M059J (cell line): ENCODE measurements around the gene CDRT4. TPM values are rescaled to one million over a fixed set of nuclear protein-coding genes. Genes with fewer than 3 reads are reported as not detected.

ENCODE experiments used
- DNase-seq: peaks from one replicate; pipeline ENCODE4 v3.0.0-alpha.2; 2012; ENCODE audit warnings: low read depth
- total RNA-seq: library from RNA; depleted of rRNA; stranded (reverse); fragments of >200 nt; shearing (Covaris generic); gene quantifications from 2 replicates; pipeline ENCODE4 v1.2.3, GENCODE V29; 2014

Gene CDRT4
- total RNA-seq, 1 experiment from 2014 or later: 0.59 TPM

DNA sequence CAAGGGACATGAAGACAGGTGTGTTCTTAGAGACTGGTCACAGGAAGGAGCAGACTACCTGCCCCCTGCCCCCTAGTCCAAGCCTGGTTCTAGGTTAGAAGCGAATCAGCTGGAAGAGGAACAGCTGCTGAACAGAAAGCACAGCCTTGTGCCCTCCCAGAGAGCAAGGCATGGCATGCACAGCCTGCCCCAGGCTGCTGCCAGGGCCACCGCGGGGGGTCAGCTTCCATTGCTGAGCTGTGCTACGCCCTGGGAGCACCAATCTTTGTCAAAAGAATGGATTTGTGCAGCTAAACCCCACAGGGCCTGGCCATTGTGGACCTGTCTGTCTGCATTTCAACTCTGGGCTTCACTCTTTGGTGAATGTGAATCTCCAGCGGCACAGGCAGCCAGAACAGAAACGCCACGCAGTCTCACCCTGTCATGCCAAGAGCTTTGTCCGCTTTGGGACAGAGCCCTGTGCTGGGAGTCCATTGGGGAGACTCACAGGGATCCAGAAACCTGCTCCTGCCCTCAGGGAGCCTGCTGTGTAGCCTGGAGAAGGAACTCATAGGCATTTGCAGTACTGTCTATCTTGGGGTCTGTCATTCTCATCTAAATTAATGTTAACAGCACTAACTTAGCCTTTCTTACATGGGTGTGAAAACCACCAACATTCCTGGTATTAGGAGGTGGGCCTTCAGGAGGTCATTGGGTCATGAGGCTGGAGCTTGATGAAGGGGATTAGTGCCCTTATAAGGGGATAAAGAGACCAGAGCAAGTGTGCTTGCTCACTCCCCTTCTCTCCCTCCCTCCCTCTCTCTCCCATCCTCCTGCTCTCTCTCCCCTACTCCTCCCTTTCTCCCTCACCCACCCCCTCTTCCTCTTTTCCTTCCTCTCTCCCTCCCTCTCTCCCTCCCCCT is 25.6 kb upstream of the CDRT4 start:
- DNase-seq: no peak

- DNase-seq: no peak
Observed at GRCh38 chr17:15492186-15492585, 24.8 kb upstream of the CDRT4 start.

GRCh38 chr17:15490634-15491261 is 23.3 kb upstream of the CDRT4 start:
- peak; percentile 91 for DNase-seq

DNA sequence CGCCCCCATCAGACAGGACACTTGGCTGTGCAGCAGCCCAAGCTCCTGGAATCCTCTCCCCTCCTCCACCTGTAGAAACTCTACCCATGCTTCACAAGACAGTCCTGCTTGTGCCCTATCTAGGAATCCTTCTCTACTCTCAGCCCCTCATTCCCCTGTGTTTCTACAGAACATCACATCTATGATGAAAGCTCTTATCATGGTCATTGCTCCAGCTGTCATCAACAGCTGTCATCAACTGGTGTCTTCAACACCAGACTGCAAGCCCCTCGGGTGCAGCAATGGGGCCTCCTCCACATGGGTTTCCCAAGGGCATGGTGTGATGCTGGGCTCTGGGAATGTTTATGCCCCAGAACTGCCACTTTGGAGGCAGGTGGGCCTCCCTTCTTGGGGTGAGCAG is 21.1 kb upstream of the CDRT4 start:
- DNase-seq: no peak

DNA sequence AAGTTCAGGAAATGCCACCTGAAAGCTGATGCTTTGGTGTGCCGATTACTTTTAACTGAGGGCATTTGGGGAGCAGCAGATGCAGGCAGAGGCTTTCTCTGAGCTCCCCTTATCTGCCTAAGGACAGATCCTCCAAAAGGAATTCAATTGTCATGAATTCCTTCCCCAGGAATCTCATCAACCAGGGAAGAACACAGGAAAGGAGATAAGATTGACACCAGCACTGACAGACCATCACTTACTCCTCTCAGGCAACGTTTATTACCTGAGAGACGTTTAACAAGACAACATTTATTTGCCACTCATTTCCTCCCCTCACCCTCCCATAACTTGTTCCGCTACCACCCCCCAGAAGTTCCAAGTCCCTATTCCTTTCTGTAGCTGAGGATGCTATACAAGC is 17.6 kb upstream of the CDRT4 start:
- no peak for DNase-seq

GRCh38 chr17:15483431-15483830 is 16.0 kb upstream of the CDRT4 start:
- no peak for DNase-seq

- DNase-seq: no peak
Observed at GRCh38 chr17:15482476-15482875, 15.1 kb upstream of the CDRT4 start.

DNA sequence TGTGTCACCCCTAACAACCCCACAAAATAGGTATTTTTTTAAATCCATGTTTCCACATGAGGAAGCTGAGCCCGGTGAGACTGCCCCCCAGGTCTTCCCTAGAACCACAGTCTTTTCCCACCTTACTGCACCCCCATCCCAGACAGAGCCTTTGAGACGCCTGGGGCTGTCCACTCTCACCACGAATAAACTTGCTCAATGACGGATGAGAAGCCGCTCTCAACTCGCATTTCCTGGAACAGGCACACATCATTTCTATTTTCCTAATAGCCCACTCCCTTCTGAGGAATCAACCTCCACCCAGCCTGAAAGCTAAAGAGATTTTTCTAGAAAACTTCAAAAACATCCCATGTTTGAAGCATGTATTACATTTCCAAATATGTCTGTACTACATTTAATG is 14.1 kb upstream of the CDRT4 start:
- DNase-seq: no peak

DNA sequence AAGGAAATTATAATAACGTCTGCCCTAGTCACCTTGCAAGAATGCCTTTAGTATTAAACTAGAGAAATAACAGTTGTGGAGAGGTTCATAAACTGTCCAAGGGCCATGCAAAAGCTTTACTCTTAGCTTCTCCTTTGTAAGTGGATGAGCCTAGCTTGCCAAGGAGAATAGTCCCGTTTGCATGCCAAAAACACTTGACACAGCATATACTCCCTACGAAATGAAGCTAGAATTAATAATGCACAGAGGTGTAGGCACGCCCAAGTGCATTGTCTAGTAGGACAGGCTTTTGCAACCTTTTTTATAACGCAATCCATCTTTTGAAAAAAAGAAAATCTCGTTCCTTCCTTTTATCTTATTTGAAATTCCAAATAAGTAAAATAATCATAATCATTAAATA is 12.8 kb upstream of the CDRT4 start:
- DNase-seq: no peak

GRCh38 chr17:15479703-15480102 is 12.3 kb upstream of the CDRT4 start:
- peak; percentile 71 for DNase-seq

GRCh38 chr17:15478845-15479244 is 11.4 kb upstream of the CDRT4 start:
- DNase-seq: no peak

GRCh38 chr17:15475631-15476354 is 8.4 kb upstream of the CDRT4 start:
- DNase-seq: no peak

- no peak for DNase-seq
Observed at GRCh38 chr17:15472891-15473290, 5.5 kb upstream of the CDRT4 start.

- DNase-seq: no peak
Observed at GRCh38 chr17:15470536-15470935, 3.1 kb upstream of the CDRT4 start.

- peak; percentile 79 for DNase-seq
Observed at GRCh38 chr17:15469260-15469659, 1.8 kb upstream of the CDRT4 start.

DNA sequence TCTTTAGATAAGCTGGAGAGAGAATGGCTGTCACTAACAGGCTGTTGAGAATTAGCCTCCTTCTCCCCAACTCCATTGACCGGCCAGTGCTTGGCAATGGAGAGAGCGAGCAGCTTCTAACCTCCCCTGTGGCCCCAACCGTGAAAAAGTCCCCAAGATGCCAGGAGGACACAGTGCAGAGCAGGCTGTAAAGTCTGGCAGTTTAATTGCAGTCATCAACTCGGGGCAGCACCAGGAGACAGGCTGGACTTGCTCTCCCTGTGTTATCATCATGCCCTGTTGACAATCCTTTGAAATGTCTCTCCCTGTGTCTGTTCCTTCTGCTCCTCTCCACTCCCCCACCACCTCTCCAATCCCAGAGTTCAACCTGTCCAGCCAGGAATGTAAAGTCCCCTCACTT is 705 bp upstream of the CDRT4 start:
- no peak for DNase-seq

DNA sequence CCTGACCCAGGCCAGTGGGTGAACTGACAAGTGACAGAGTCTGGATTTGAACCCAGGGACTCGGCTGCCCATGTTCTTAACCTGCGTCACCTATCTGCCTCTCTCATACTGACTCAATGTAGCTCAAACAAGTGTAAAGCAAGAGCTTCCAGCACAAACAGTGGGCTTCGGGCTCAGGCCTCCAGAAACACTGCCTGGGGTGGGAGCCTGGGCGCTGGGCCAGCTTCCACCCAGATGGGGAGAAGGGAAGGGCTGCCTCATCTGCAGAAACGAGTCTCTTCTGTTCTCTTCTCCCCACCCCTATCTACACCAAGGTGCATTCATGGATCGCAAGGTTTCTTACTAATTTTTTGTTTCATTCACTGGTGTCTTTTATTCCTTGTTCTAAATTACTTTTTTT is 1.3 kb downstream of the CDRT4 start:
- no peak for DNase-seq

DNA sequence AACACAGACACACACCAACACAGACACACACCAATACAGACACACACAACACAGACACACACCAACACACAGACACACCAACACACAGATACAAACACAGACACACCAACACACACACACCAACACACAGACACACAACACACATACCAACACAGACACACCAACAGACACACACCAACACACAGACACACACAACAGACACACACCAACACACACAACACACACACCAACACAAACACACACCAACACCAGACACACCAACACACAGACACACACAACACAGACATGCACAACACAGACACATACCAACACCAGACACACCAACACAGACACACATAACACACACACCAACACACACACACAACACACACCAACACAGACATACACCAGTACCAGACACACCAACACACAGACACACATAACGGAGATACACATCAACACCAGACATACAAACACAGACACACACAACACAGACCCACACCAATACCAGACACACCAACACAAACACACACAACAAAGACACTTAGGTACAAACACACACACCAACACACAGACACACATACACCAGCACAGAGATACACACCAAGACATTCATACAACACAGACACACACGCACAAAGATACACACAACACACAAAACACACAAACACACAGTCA is 2.2 kb downstream of the CDRT4 start:
- no peak for DNase-seq

DNA sequence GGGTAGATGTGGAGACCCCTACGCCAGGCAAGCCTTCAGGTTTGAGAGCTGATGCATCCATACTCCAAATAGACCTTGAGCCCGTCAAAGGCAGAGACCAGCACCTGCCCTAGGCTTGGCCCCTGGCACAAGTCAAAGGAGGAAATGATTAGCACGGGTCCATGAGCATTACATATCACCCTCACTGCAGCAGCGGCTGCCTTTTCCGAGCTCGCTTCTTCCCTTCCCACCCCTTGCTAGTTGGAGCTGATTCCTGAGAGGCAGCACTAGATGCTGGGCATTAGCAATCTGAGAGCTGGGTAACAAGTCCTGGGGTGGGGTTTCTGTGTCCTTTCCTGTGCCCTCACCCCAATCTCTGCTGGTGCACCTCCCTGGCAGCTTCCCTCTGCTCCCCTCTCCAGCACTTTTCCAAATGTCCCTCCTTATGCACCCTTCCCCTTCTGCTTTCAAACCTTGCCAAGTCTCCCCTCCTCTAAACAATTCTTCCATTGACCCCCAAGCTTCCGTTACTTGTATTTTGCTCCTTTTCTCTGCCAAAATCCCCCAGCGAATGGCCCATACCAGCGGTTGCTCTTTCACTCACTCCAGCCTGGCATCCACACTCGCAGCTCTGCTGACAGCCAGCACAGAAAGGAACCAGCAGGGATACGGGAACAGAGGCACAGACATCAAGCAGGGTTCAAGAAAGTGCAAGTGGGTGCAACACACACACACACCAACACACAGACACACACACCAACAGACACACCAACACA is 3.0 kb downstream of the CDRT4 start:
- DNase-seq: peak; percentile 15

DNA sequence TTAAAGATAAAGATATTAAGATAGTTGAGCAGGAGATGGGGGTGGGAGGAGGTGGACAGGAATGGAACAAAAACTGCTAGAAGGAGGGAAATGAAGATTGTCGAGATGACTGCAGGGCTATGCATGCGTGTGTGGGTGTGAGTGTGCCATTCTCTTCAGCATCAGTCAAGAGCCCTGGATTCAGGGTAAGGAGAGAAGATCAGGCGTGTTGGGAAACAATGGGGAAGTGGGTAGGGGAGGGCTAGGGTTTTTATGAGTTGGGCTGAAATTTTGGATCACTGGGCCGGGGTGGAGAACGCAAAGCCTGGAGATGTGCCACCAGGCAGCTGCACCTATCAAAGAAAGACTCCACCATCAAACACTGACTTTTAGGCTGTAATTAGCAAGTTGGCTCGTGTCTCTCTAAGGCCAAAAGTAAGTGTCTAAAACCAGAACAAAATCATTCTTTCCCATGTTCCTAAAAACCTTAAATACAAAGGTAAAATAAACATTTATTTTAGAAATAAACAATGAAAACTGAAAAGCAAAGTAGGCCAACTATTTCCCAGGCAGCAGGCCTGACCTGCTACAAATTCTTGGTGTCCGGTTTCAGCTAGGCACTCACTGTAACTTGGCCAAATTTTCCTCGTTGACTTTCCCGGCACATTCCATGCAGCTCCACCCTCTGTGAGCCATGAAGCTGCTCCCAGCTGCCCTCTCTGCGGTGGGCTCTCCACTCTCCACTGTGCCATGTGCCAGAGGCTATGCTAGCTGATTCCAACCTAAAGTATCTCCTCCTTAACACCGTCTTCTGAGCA is 4.2 kb downstream of the CDRT4 start:
- peak; percentile 87 for DNase-seq

- DNase-seq: no peak
Observed at GRCh38 chr17:15457723-15458094, 9.7 kb downstream of the CDRT4 start.
